Activated naive CD4-positive, alpha-beta T cell treated with anti-CD3 and anti-CD28 coated beads, Interleukin-2, amount 50 U/mL, for 16 hours (primary cell): ENCODE data around the gene KDM3B.
"Not testable (repeated sequence)": the region's sequence is repeated elsewhere in the genome, so short reads cannot be mapped to it uniquely, and the experiment has no call there.

Experiments used
- DNase-seq: peaks from one replicate; pipeline ENCODE4 v3.0.0-alpha.2; 2020

The KDM3B gene

GRCh38 chr5:138349852-138350562 lies 2.5 kb upstream of the KDM3B start:
- DNase-seq: no peak

- no peak for DNase-seq
Observed at GRCh38 chr5:138350563-138350890, 2.0 kb upstream of the KDM3B start.

GRCh38 chr5:138351056-138351455 lies 1.4 kb upstream of the KDM3B start:
- DNase-seq: no peak

GRCh38 chr5:138351517-138351916 lies 968 bp upstream of the KDM3B start:
- no peak for DNase-seq

- peak; percentile 76 for DNase-seq
Observed at GRCh38 chr5:138352722-138353559, 456 bp downstream of the KDM3B start.

GRCh38 chr5:138353560-138354080 lies 1.1 kb downstream of the KDM3B start:
- no peak for DNase-seq

- no peak for DNase-seq
Observed at GRCh38 chr5:138354387-138354786, 1.9 kb downstream of the KDM3B start.

- peak; percentile 57 for DNase-seq
Observed at GRCh38 chr5:138354926-138355378, 2.5 kb downstream of the KDM3B start.

- no peak for DNase-seq
Observed at GRCh38 chr5:138359621-138360020, 7.1 kb downstream of the KDM3B start.

- no peak for DNase-seq
Observed at GRCh38 chr5:138360941-138361452, 8.5 kb downstream of the KDM3B start.

GRCh38 chr5:138364576-138364975 lies 12.1 kb downstream of the KDM3B start:
- DNase-seq: no peak

GRCh38 chr5:138366632-138367382 lies 14.3 kb downstream of the KDM3B start:
- DNase-seq: no peak

GRCh38 chr5:138369261-138369660 lies 16.8 kb downstream of the KDM3B start:
- DNase-seq: no peak

GRCh38 chr5:138369706-138370105 lies 17.2 kb downstream of the KDM3B start:
- no peak for DNase-seq

GRCh38 chr5:138370537-138370936 lies 18.1 kb downstream of the KDM3B start:
- no peak for DNase-seq

- no peak for DNase-seq
Observed at GRCh38 chr5:138371454-138371853, 19.0 kb downstream of the KDM3B start.

- no peak for DNase-seq
Observed at GRCh38 chr5:138372225-138372624, 19.7 kb downstream of the KDM3B start.

- no peak for DNase-seq
Observed at GRCh38 chr5:138372653-138373052, 20.2 kb downstream of the KDM3B start.

GRCh38 chr5:138382347-138382746 lies 29.9 kb downstream of the KDM3B start:
- no peak for DNase-seq

- DNase-seq: no peak
Observed at GRCh38 chr5:138385660-138386059, 33.2 kb downstream of the KDM3B start.

- DNase-seq: no peak
Observed at GRCh38 chr5:138386290-138386689, 33.8 kb downstream of the KDM3B start.

GRCh38 chr5:138389332-138389731 lies 36.8 kb downstream of the KDM3B start:
- DNase-seq: no peak

GRCh38 chr5:138389911-138390310 lies 37.4 kb downstream of the KDM3B start:
- DNase-seq: not testable (repeated sequence)
